Adrenal gland (tissue), 5 donors: Measurements from ENCODE around the gene STAT1.

Experiments used
- CTCF ChIP-seq, 6 experiments: fragments of 450-650 bp in 4 of 6; fragments of 200-600 bp in 2 of 6; sonication (generic) in 1 of 6; IDR thresholded peaks; 1 replicate in 5 of 6; 2 replicates in 1 of 6; pipeline versions ENCODE4 v1.5.1 to v1.8.0; 2016 to 2021; ENCODE audit warnings: antibody characterized with exemption in 6 of 6, mild to moderate bottlenecking in 2 of 6, moderate library complexity in 1 of 6
- POLR2A ChIP-seq, 2 donors: fragments of 450-650 bp; IDR thresholded peaks; one replicate each; pipeline ENCODE4 v1.6.1; 2017; ENCODE audit warnings: antibody characterized with exemption in 2 of 2, mild to moderate bottlenecking in 2 of 2, moderate library complexity in 1 of 2
- donor health status: DM: no; HTN: no; CAD: no.

GRCh38 chr2:190948671-190949070, 65.3 kb downstream of the STAT1 start:
- TF ChIP-seq CTCF (IDR thresholded peaks at IDR 0.05) = peak in 1 of 6 experiments; percentile 3
- no peak for TF ChIP-seq POLR2A (IDR thresholded peaks at IDR 0.05)
